LNCaP clone FGC (cell line): ENCODE results near the gene NAA38.

ENCODE experiments used
- DNase-seq: peaks from one replicate; pipeline ENCODE4 v3.0.0-alpha.2; 2011; ENCODE audit warnings: low read depth
- H3K4me3 ChIP-seq: 2 replicates; pipeline ENCODE4 v1.5.1; 2011; ENCODE audit warnings: mild to moderate bottlenecking, low read depth, low read length, control low read depth
- TF ChIP-seq, protein P1 (sequence below): IDR thresholded peaks from 2 replicates; pipeline ENCODE4 v1.5.1; 2012; ENCODE audit warnings: mild to moderate bottlenecking; ENCODE audit not compliant: control insufficient read depth, insufficient read depth; ENCODE audit errors: extremely low read depth

Gene NAA38

DNA sequence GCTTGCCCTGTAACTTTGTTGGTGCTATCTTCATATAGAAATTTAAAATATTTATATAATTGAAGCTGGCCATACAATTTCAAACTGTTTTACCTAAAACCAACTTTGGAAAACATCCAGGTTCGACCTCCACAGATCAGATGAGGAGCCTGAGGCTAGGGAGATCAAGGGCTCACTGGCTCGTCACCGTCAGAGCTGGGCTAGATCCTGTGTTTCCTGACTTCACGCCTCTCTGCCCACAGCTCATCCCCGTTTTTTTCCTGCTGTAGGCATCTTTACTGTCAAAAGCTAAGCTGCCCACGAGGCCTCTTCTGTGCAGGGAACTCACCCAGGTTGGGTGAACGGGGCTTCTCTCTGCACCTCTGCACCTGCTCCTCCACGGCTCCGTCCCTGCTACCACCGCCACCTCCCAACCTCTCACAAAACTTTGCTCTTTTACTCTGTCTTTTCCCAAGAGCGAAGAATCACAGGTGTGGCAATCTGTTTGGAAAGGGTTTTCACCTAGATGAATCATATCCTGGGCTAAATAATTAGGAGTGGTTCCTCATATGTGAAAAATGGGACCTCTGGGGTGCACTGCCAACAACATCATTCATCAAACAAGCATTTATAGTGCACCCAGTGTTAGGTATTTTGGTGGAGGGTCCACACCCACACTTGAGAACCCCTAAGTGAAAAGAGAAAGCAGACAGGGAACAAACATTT lies 48.1 kb downstream of the NAA38 start:
- H3K4me3 ChIP-seq: no peak overlapping the region
- TF ChIP-seq, protein P1, sequence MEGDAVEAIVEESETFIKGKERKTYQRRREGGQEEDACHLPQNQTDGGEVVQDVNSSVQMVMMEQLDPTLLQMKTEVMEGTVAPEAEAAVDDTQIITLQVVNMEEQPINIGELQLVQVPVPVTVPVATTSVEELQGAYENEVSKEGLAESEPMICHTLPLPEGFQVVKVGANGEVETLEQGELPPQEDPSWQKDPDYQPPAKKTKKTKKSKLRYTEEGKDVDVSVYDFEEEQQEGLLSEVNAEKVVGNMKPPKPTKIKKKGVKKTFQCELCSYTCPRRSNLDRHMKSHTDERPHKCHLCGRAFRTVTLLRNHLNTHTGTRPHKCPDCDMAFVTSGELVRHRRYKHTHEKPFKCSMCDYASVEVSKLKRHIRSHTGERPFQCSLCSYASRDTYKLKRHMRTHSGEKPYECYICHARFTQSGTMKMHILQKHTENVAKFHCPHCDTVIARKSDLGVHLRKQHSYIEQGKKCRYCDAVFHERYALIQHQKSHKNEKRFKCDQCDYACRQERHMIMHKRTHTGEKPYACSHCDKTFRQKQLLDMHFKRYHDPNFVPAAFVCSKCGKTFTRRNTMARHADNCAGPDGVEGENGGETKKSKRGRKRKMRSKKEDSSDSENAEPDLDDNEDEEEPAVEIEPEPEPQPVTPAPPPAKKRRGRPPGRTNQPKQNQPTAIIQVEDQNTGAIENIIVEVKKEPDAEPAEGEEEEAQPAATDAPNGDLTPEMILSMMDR: no peak
- DNase-seq: no peak

DNA sequence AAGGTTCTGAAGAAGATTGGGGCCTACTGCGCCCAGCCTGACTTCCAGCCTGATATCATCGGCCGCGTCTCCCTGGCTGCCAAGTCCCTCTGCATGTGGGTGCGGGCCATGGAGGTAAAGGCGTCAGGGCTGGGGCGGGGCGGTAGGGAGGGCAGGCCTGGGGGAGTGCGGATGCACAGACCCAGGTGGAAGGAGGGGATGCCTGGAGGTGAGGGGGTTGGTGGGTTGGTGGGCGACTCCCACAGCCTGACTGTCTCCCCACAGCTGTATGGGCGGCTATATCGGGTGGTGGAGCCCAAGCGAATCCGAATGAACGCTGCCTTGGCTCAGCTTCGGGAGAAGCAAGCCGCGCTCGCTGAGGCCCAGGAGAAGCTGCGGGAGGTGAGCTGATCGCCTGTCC lies 50.2 kb downstream of the NAA38 start:
- DNase-seq: no peak
- TF ChIP-seq, protein P1: no peak

More for the DNA sequence above, 50.2 kb downstream of the NAA38 start:
- H3K4me3 ChIP-seq: no peak overlapping the region
